ENCODE results near the gene KHSRP. TPM values are rescaled to one million over a fixed set of nuclear protein-coding genes. Genes with fewer than 3 reads are reported as not detected.

The KHSRP gene
- total and polyA plus RNA-seq, 2 of the 13 experiments (the other 11 are each of a cell fraction or from before 2014, with no cell fraction given): 72.1 to 129 TPM

GRCh38 chr19:6393074-6393982 lies 31.3 kb downstream of the KHSRP start, which contains the start of gene GTF2F1 (continued):
- TF ChIP-seq ZHX2 (IDR thresholded peaks at IDR 0.05; ENCODE audit: low read depth): peak; percentile 88
- no peak for TF ChIP-seq ZHX2 (CRISPR knock-in tag; IDR thresholded peaks at IDR 0.05; ENCODE audit: borderline replicate concordance)
- TF ChIP-seq BRCA1 (CRISPR knock-in tag; IDR thresholded peaks at IDR 0.05): no peak
- no peak for TF ChIP-seq ZNF382 (CRISPR knock-in tag; IDR thresholded peaks at IDR 0.05; ENCODE audit: borderline replicate concordance)
- TF ChIP-seq ZNF616 (CRISPR knock-in tag; IDR thresholded peaks at IDR 0.05; ENCODE audit: low read depth): no peak
- peak; percentile 58 for TF ChIP-seq ETV5 (CRISPR knock-in tag; IDR thresholded peaks at IDR 0.05; ENCODE audit: borderline replicate concordance)
- TF ChIP-seq, protein P1, sequence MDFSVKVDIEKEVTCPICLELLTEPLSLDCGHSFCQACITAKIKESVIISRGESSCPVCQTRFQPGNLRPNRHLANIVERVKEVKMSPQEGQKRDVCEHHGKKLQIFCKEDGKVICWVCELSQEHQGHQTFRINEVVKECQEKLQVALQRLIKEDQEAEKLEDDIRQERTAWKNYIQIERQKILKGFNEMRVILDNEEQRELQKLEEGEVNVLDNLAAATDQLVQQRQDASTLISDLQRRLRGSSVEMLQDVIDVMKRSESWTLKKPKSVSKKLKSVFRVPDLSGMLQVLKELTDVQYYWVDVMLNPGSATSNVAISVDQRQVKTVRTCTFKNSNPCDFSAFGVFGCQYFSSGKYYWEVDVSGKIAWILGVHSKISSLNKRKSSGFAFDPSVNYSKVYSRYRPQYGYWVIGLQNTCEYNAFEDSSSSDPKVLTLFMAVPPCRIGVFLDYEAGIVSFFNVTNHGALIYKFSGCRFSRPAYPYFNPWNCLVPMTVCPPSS (IDR thresholded peaks at IDR 0.05): no peak
- no peak; the same call in 1 of the 2 replicates for TF ChIP-seq SMAD3 (CRISPR knock-in tag; IDR thresholded peaks at IDR 0.05)
- TF ChIP-seq NFATC3 (CRISPR knock-in tag; IDR thresholded peaks at IDR 0.05): no peak; the same call in 1 of the 2 replicates
- no peak; the same call in none of the 2 replicates for TF ChIP-seq ELF4 (CRISPR knock-in tag; IDR thresholded peaks at IDR 0.05; ENCODE audit: borderline replicate concordance)
- TF ChIP-seq THAP8 (CRISPR knock-in tag; IDR thresholded peaks at IDR 0.05; ENCODE audit: borderline replicate concordance): 0 out of 2 replicates have a peak, but pooled peaks have one; percentile 21
- no peak for TF ChIP-seq IKZF4 (CRISPR knock-in tag; IDR thresholded peaks at IDR 0.05; ENCODE audit: borderline replicate concordance, low read depth, not compliant biosample characterization)
- TF ChIP-seq SMARCC2 (IDR thresholded peaks at IDR 0.05): no peak
- TF ChIP-seq ZNF235 (CRISPR knock-in tag; IDR thresholded peaks at IDR 0.05; ENCODE audit: borderline replicate concordance): no peak
- peak; percentile 92 for TF ChIP-seq THAP11 (CRISPR knock-in tag; IDR thresholded peaks at IDR 0.05)
- TF ChIP-seq, protein P2, sequence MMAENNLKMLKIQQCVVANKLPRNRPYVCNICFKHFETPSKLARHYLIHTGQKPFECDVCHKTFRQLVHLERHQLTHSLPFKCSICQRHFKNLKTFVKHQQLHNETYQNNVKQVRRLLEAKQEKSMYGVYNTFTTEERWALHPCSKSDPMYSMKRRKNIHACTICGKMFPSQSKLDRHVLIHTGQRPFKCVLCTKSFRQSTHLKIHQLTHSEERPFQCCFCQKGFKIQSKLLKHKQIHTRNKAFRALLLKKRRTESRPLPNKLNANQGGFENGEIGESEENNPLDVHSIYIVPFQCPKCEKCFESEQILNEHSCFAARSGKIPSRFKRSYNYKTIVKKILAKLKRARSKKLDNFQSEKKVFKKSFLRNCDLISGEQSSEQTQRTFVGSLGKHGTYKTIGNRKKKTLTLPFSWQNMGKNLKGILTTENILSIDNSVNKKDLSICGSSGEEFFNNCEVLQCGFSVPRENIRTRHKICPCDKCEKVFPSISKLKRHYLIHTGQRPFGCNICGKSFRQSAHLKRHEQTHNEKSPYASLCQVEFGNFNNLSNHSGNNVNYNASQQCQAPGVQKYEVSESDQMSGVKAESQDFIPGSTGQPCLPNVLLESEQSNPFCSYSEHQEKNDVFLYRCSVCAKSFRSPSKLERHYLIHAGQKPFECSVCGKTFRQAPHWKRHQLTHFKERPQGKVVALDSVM (CRISPR knock-in tag; IDR thresholded peaks at IDR 0.05): no peak
- no peak for TF ChIP-seq NR0B2 (CRISPR knock-in tag; IDR thresholded peaks at IDR 0.05)
- no peak for TF ChIP-seq KDM6A (CRISPR knock-in tag; IDR thresholded peaks at IDR 0.05; ENCODE audit: low read depth)
